Measurements from ENCODE around the gene SOS2.
A peak's percentile ranks its signal among the peaks of the same experiment; 100 is the strongest.
"Not testable (repeated sequence)": the region's sequence is repeated elsewhere in the genome, so short reads cannot be mapped to it uniquely, and the experiment has no call there.

The SOS2 gene

DNA sequence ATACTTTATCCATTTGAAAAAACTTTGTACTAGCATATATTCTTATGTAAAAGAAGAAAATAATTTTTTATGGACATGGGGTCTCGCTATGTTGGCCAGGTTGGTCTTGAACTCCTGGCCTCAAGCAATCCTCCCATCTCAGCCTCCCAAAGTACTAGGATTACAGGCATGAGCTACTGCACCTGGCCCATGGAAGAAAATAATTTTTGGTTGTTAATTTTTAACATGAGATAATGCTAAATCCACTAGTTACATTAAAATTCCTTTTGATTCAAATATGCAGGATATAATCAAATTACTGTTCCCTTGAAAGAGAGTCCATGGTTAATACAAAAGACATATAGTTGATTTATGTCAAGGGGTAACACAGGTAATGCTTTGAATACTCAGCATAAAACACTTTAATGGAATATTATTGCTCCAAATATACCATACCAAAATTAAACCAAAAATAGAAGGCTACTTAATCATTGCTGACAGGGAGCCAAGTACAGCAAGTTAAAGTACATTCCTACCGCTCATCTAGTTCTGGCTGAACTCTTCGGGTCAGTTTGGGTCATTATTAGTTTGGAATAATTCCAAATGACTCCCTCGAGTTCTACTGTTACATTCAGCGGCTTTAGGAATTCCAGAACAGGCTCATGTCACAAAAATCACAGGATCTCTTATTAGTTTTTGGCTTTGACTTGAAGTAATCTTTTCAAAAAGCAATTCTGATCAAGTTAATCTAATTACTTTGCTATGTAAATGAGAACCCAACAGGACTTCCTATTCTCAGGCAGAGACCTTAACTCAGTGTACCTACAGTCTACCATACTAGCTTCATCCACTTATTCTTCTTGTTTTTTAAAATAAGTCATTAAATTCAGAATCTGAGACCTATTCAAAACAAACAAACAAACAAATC lies 6.1 kb downstream of the SOS2 start:
- no peak for DNase-seq

DNA sequence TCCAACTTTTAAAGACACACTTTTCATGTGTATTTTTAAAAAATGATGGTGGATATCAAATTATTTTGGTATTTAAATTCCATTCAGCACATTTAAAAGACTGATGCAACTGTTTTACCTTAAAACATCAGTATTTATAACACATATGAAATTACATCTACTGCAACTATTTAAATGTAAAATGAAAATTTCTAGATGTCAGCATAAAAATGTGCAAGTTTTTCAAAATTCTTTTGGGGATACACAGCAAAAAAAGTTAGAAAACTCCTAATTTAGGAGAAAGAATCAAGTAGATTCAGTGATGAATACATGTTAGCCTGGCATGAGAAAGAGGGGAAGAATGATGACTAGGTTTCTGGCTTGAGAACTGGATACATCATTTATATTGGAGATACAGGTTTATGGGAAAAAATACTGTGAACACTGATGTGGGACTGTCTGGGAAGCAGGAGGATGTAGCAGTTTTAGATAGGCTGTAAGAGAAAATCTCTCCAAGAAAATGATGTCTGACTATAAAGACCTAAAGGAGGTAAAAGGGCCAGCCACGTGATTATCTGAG lies 9.2 kb downstream of the SOS2 start:
- DNase-seq, result no peak

DNA sequence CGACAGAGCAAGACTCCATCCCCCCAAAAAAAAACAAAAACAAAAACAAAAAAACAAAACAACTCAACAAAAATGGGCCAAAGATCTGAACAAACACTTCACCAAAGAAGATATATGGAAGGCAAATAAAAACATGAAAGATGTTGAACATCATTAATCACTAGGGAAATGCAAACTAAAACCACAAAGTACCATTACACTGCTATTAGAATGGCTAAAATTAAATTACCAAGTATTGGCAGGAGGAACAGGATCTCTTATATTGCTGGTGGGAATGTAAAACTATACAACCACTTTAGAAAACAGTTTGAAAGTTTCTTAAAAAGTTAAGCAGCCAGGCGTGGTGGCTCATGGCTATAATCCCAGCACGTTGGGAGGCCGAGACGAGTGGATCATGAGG lies 12.9 kb downstream of the SOS2 start:
- DNase-seq, result no peak

DNA sequence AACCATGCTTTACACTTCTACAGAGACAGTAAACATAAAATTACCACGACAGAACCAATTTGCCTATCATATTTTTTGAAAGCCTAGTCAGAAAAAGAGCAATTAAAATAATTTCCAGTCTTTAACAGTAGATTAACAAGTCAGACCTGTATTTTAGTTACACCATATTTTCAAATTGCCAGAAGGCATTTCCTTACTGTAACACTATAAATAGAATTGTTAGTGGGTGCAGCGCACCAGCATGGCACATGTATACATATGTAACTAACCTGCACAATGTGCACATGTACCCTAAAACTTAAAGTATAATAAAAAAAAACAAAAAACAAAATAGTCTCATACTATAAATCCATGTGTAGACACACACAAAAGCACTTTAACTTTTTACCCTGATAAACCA lies 16.0 kb downstream of the SOS2 start:
- no peak for DNase-seq

DNA sequence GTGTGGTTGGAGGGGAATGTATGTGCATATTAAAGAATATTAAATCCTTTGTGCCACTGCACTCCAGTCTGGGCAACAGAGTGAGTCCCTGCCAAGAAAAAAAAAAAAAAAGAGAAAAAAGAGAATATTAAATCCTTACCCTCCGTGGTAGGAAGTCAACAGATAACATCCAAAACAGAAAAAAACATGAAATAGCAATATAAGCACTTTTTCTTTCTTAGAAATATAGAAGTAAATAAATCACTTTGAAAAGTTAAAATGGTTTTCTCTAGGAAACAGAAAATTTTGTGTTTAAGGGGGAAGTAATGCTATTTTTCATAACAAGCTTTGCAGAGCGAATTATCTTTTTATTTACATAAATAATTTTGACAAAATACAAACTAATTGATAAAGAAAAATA lies 17.6 kb downstream of the SOS2 start:
- no peak for DNase-seq

DNA sequence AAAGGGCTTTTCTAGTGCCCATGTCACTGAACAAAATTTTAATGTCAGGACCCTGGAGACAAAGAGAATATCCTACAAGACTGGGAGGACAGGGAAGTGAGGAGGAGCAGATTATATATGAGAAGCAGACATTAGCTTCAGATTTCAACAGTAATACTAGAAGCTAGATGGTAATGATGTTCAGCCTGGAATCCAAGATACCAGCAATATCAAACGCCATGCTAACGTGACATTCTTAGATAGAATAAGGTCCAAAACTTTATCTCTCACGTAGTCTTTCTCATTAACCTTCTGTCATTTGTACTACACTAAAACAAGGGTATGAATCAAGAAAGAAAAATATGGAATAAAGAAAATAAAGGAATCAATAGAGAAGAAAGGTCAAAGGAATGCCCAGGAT lies 18.7 kb downstream of the SOS2 start:
- no peak for DNase-seq

DNA sequence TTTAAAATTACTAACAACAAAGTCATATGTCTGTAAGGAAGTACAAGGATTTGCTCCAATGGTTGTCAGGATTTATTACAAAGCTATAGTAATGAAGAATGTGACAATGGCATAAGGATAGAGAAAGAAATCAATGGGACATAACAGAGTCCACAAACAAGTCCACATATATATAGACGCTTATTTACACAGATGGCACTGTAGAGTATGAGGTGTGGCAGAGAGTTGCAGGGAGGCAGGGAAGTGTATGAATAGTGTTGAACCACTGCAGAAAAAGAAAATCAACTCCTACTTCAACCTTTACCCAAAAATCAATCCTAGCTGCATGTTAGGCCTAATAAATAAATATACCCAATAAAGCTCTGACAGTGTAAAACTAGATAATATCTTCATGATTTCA lies 21.3 kb downstream of the SOS2 start:
- DNase-seq, result no peak

DNA sequence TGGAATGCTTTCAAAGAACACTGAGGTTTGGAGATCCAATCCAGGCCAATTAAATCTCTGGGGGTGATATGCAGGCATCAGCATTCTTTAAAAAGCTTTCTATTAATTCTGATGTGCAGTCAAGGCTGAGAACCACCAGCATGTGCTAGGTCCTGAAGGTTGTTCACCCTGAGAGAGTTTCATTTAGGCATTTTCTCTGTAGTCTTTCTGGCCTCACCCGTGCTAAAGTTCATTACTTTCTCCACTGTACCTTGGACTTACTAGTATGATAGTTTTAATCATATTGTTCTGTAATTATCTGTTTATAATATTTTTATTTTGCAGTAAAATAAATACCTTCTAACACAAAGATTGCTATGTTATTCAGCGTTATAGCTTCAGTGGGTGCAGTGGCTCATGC lies 32.9 kb downstream of the SOS2 start:
- no peak for DNase-seq

DNA sequence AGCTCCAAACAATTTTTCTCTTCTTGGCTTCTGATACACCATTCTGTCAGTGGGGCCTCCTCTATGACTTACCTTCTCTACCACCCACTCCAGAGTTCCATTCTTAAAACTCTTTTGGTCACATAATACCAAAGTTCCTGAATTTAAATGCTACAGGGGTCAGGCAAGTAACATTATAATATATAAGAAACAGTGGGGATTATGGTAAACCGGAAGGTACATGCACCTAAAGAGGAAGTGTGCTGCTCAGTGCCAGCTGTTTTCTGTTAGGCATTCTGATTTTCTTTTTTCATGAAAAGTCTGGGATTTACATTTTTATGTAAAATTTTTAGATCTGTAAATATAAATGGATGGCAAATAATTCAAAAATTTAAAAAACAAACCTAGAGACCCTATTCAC lies 39.9 kb downstream of the SOS2 start:
- DNase-seq, result no peak

DNA sequence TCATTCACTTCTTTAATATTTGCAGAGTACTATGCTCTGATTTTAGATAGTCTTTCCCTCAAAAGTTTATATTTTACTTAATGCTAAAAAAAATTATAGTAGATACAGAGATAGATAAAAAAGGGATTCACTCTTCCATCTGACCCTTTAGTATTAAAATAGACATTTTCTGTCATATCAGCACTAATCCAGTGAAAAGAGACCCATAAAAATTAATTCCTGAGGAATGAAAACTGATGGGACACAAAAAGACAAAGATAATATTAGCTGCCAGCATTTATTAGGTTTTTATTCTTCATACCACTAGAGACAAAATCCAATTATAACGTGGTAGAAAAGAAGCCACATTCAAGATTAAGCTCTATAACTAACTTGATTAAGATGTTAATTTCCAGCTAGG lies 45.3 kb downstream of the SOS2 start:
- DNase-seq, result no peak

DNA sequence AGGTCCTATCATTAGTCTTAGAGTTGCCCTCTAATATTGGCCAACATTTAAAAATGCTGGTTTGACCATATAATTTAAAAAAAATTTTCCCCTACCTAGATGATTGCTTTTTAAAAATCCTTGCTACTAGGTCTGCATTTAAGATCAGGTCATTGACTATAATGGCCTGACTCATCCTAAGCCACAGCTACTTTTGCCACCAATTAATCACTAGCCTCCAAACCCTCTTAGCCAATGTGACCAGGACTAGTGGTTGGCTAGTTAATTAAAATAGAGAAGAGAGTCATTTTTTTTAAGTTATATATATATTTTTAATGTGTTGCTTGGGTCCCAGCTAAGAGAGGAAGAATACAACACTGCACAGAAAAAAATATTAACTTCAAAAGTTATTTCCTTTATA lies 57.5 kb downstream of the SOS2 start:
- no peak for DNase-seq

DNA sequence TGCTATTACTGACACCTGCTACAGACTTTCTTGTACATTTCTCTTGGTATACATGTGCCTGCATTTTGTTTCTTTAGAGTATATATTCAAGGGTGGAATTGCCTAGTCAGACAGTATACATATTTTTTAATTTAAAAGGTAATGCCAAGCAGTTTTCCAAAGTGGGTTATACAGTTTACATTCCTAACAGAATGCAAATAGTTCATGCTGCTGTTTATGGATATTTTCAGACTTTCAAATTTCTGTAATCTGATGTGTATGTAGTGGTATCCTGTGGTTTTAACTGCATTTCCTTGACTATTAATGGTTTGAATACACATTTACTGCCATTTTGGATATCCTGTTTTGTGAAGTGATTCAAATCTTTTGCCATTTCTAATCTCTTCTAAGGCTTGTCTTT lies 59.5 kb downstream of the SOS2 start:
- DNase-seq, result no peak

DNA sequence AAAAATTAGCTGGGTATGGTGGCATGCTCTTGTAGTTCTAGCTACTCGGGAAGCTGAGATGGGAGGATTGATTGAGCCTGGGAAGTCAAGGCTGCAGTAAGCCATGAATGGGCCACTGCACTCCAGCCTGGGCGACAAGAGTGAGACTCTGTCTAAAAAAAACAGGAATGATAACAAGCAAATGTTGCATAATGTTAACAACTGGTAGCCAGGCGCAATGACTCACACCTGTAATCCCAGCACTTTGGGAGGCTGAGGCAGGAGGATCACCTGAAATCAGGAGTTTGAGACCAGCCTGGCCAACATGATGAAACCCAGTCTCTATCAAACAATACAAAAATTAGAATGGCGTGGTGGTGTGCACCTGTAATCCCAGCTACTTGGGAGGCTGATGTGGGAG lies 64.0 kb downstream of the SOS2 start:
- DNase-seq, result not testable (repeated sequence)

DNA sequence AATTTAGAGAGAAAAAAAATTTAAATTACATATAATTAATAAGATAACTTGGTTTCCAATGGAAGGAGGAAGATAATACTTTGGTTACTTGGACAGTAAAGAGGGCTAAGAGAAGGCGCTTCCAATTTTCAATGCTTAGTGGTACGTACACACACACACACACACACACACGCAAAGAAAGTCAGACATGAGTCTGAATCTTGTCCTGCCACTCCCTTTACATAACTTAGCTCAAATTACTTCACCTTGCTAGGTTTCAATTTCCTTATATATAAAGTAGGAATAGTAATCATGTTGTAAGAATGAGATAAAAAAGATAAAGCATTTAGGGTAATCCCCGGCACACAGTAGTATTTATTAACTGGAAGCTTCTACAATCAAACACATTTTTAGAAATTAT lies 75.3 kb downstream of the SOS2 start:
- DNase-seq, result no peak

DNA sequence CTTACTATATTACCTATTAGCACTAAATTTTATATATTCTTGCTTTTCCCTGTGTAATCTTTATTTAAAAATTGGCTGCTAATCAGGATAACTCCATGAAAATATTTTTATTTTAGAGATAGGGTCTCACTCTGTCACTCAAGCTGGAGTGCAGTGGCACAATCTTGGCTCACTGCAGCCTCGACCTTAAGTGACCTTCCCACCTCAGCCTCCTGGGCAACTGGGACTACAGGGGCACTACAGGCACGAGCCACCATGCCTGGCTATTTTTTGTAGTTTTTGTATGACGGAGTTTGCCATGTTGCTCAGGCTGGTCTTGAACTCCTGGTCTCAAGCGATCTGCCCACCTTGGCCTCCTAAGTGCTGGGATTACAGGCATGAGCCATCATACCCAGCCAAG lies 82.6 kb downstream of the SOS2 start:
- no peak for DNase-seq

DNA sequence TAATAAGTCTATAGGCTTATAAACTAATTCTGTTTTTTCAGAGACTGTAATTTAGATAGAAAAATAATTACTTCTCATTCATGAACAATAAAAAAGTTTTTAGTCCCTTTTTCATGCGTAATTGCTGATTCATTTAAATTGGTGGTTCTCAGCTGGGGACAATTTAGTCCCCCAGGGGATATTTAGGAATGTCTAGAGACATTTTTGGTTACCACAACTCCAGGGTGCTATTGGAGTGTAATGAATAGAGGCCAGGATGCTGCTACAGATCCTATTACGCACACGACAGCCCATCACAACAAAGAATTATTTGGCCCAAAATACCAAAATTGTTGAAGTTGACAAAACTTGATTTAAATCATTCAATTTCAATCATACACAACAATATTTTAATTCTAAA lies 92.2 kb downstream of the SOS2 start:
- no peak for DNase-seq

DNA sequence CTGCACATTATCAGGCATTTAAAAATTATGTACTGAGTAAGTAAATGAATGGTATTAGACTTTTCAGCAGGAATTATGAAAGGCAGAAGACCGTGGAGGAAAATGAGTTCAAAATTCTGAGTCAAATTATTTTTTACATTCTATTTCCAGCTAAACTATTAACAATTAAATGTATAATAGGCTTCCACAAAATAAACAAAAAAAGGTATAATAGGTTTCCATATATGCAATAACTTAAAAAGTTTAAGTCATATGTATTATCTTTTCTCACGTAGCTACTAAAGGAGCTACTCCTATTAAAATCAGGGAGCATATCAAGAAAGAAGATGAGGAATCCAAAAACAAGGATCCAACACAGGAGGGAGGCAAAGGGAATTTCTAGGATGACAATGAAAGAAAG lies 103.6 kb downstream of the SOS2 start:
- DNase-seq, result no peak

DNA sequence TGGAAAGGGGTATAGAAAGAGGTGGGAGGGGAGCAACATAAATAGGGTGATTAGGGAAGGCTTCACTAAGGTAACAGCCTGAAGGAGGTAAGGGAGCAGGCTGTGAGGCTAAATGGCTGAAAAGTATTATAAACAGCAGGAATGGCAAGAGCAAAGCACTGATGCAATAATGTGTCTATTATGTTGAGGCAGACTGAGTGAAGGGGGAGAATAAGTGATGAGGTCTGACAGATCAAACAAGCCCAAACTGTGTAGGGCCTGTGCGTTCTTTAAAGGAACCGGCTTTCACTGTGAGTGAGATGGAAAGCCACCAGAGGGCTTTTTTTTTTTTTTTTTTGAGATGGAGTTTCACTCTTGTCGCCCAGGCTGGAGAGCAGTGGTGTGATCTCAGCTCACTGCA lies 108.3 kb downstream of the SOS2 start:
- no peak for DNase-seq

DNA sequence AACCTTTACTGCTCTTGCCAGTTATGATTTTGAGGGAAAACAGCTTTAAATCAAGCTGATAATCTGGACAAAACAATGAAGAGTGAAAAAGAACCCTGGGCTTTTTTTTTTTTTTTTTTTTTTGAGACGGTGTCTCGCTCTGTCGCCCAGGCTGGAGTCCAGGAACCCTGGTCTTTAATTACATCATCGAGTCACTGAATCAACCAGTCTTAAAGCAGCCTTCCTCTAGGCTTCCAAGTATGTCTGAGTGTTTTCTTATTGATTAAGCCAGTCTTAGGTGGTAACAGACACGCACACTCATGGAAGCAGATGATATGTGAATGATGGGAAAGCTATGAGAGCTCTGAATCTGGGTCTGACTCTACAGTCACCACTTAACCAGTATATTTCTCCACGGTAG lies 109.1 kb downstream of the SOS2 start:
- DNase-seq, result no peak

DNA sequence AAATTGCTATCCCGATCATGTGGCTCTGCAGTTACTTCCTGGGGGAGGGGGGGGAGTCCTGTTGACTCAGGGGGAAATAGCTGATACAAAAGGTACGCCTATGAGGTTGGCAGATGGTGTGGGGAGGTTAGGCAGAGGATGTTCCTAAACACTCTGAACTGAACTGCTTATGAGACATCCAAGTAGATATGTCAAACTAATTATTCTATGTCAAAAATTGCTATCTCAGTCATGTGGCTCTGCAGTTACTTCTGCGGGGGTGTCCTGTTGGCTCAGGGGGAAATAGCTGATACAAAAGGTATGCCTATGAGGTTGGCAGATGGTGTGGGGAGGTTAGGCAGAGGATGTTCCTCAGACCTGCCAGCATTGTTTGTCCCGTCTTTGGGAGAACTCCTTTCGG lies 109.9 kb downstream of the SOS2 start:
- no peak for DNase-seq

DNA sequence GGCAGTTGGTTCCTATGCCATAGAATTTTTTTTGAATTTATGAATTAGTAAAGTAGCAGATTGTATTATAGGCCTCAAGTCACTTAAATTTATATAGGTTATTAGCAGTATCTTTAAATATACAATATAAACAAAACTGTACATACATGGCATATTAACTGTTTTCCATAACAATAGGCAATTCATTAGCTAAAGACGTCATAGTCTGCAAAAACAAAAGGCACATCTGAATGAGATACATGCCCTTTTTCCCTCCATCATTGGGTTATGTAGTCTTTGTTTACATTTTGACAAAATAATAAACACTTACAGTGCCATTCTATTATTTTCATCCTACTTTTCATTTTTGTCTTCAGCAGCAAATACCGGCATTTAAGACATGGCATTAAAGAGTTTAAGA lies 113.9 kb downstream of the SOS2 start:
- no peak for DNase-seq

DNA sequence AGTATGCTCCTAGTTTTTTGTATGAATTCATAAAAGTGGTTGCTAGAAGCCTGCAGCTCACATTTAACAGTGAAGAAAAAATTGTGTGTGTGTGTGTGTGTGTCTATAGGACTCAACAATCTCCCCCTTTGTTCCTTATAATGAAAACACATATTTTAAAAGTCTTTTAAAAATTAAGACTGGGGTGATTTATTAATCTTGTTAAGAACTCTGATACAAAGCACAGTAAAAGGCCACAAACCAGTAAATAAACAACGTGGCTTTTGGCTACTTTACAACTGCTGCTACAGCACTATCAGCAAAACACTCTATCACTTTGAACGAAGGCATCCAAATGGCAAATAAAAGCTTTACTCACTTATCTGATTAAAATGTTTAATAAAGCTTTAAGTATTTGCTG lies 114.4 kb downstream of the SOS2 start:
- DNase-seq, result no peak

DNA sequence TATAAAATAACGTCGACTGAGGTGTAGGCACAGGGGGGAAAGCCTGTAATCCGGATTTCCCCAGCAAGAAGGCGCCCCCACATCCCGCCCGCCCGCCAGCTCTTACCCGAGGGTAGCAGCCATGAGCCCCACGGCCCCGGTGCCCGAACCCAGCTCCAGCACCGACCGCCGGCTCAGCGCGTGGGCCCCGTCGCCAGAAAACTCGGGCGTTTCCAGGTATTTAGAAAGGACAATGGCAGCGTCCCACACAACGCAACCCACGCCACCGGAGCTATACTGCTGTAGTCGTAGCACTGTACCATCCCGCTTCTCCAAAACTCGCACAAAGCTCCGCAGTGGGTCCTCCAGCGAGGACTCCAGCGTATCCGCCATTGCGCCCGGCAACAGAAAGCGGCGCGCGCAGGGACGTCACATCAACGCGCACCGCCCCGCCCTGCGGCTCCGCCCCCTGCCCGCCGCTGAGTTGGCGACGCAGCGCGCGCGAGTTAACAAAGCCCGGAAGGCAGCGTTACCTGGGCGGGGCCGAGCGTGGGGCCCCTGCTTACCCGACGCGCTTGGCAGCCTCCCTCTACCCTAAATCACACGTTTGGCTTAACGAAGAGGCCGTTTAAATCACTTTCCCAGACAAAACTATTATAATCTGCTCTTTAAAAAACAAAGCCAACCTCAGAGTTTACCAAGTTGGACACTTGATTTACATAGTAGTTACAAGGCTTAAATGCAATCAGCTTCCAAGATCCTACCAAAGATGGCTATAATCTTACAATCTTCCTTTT lies 115.0 kb downstream of the SOS2 start, which contains the start of gene VCPKMT:
TSS of gene VCPKMT (minus strand) at position 392 of the 776 bp plus-strand sequence. CDS start at position 372, 20 bp downstream.
- DNase-seq, result peak; percentile 89

Measured in NCI-H2029 treated with DMSO at 0.1 percent for 48 hours (cell line).